Neural cell (in vitro differentiated cells): ENCODE data around the gene FHIT. TPM values are rescaled to one million over a fixed set of nuclear protein-coding genes. Genes with fewer than 3 reads are reported as not detected.

Experiments
- H2AFZ ChIP-seq: fragments of 200-600, 300-800 bp; sonication (generic), shearing (Covaris generic); 2 replicates; pipeline ENCODE4 v1.6.0; 2014; ENCODE audit warnings: low read depth, mild to moderate bottlenecking, antibody characterized with exemption, low read length, moderate library complexity
- H3F3A ChIP-seq: fragments of 200-600 bp; shearing (Covaris generic); 2 replicates; pipeline ENCODE4 v1.6.1; 2016; ENCODE audit warnings: mild to moderate bottlenecking, moderate library complexity, mixed read lengths, antibody characterized with exemption, low read length; ENCODE audit not compliant: insufficient read depth, poor library complexity, severe bottlenecking
- H3K27ac ChIP-seq: fragments of 200-600, 300-800 bp; sonication (generic), shearing (Covaris generic); 2 replicates; pipeline ENCODE4 v1.5.1; 2014; ENCODE audit warnings: mild to moderate bottlenecking, low read length, moderate library complexity
- H3K27me3 ChIP-seq: fragments of 300-800, 200-600 bp; sonication (generic), shearing (Covaris generic); 2 replicates; pipeline ENCODE4 v1.6.0; 2014; ENCODE audit warnings: mild to moderate bottlenecking, low read depth, low read length, moderate library complexity; ENCODE audit not compliant: insufficient read depth
- H3K36me3 ChIP-seq: fragments of 300-800, 200-600 bp; sonication (generic), shearing (Covaris generic); 2 replicates; pipeline ENCODE4 v1.5.1; 2014; ENCODE audit warnings: mild to moderate bottlenecking, antibody characterized with exemption, low read length, moderate library complexity; ENCODE audit not compliant: insufficient read depth
- H3K4me2 ChIP-seq: fragments of 300-800, 200-600 bp; sonication (generic), shearing (Covaris generic); 2 replicates; pipeline ENCODE4 v1.6.0; 2014; ENCODE audit warnings: mild to moderate bottlenecking, low read length
- H3K4me3 ChIP-seq: fragments of 300-800, 200-600 bp; sonication (generic), shearing (Covaris generic); 2 replicates; pipeline ENCODE4 v1.5.1; 2014; ENCODE audit warnings: mild to moderate bottlenecking, low read length, moderate library complexity
- H3K79me2 ChIP-seq: fragments of 200-600 bp; shearing (Covaris generic); replicated peaks from 2 replicates; pipeline ENCODE4 v1.6.0; 2014; ENCODE audit warnings: mild to moderate bottlenecking, low read length, moderate library complexity; ENCODE audit not compliant: insufficient read depth
- H3K9ac ChIP-seq: fragments of 300-800, 200-600 bp; sonication (generic), shearing (Covaris generic); 2 replicates; pipeline ENCODE4 v1.6.1; 2016; ENCODE audit warnings: mild to moderate bottlenecking, low read length, mixed read lengths
- H3K9me2 ChIP-seq: fragments of 200-600 bp; shearing (Covaris generic); 2 replicates; pipeline ENCODE4 v1.6.1; 2016; ENCODE audit warnings: mild to moderate bottlenecking, low read length, mixed read lengths; ENCODE audit not compliant: insufficient read depth
- H3K9me3 ChIP-seq: fragments of 200-600, 300-800 bp; sonication (generic), shearing (Covaris generic); 2 replicates; pipeline ENCODE4 v1.6.1; 2016; ENCODE audit warnings: mild to moderate bottlenecking, mixed run types, low read length, moderate library complexity, mixed read lengths
- H4K20me1 ChIP-seq: fragments of 200-600 bp; shearing (Covaris generic); 2 replicates; pipeline ENCODE4 v1.6.1; 2016; ENCODE audit warnings: mild to moderate bottlenecking, mixed run types; ENCODE audit not compliant: insufficient read depth
- CTCF ChIP-seq: fragments of 450-650 bp; IDR thresholded peaks from 2 replicates; pipeline ENCODE4 v1.5.1; 2014; ENCODE audit warnings: antibody characterized with exemption, mild to moderate bottlenecking, moderate library complexity; ENCODE audit not compliant: poor library complexity, severe bottlenecking
- EP300 ChIP-seq: fragments of 450-650 bp; conservative IDR thresholded peaks from 2 replicates; pipeline ENCODE4 v1.6.1; 2014; ENCODE audit warnings: antibody characterized with exemption, mild to moderate bottlenecking, moderate library complexity; ENCODE audit not compliant: poor library complexity, severe bottlenecking
- EZH2 ChIP-seq: fragments of 200-600, 300-800 bp; shearing (Covaris generic), sonication (generic); IDR thresholded peaks from 2 replicates; pipeline ENCODE4 v1.6.1; 2014; ENCODE audit warnings: antibody characterized with exemption, low read length, borderline replicate concordance, mild to moderate bottlenecking; ENCODE audit not compliant: insufficient read depth, poor library complexity, severe bottlenecking
- MXI1 ChIP-seq: fragments of 450-650 bp; conservative IDR thresholded peaks from 2 replicates; pipeline ENCODE4 v1.6.1; 2014; ENCODE audit warnings: antibody characterized with exemption, mild to moderate bottlenecking; ENCODE audit not compliant: poor library complexity, severe bottlenecking
- POLR2AphosphoS5 ChIP-seq: IDR thresholded peaks from 2 replicates; pipeline ENCODE4 v1.6.1; 2012
- RAD21 ChIP-seq: fragments of 450-650 bp; conservative IDR thresholded peaks from 2 replicates; pipeline ENCODE4 v1.6.1; 2014; ENCODE audit warnings: antibody characterized with exemption, mild to moderate bottlenecking, moderate library complexity
- REST ChIP-seq: IDR thresholded peaks from 2 replicates; pipeline ENCODE4 v1.6.1; 2012; ENCODE audit warnings: borderline replicate concordance
- SMC3 ChIP-seq: fragments of 450-650 bp; conservative IDR thresholded peaks from 2 replicates; pipeline ENCODE4 v1.6.1; 2014; ENCODE audit warnings: antibody characterized with exemption, mild to moderate bottlenecking, moderate library complexity; ENCODE audit not compliant: poor library complexity
- TAF1 ChIP-seq: IDR thresholded peaks from 2 replicates; pipeline ENCODE4 v1.6.1; 2012; ENCODE audit warnings: low read depth
- polyA plus RNA-seq: library from polyadenylated mRNA; depleted of rRNA; stranded (reverse); fragments of >200 nt; gene quantifications from 2 replicates; pipeline ENCODE4 v1.2.3, GENCODE V29; 2014

Gene FHIT
- polyA plus RNA-seq, 1 donor from 2014 or later: not detected

- no peak overlapping the region for H3K4me3 ChIP-seq
- no peaks in the 10 kb centered on the region for H3F3A ChIP-seq
- H3K27ac ChIP-seq: no peak overlapping the region
- H3K36me3 ChIP-seq: no peaks in the 10 kb centered on the region
- H3K4me2 ChIP-seq: no peak overlapping the region
- no peaks in the 10 kb centered on the region for H3K9me2 ChIP-seq
- no peaks in the 10 kb centered on the region for H3K27me3 ChIP-seq
- H2AFZ ChIP-seq: no peak overlapping the region
- no peaks in the 10 kb centered on the region for H3K9me3 ChIP-seq
- H4K20me1 ChIP-seq: no peaks in the 10 kb centered on the region
- TF ChIP-seq RAD21: no peak
- TF ChIP-seq EP300: no peak
- no peak for TF ChIP-seq CTCF
- TF ChIP-seq POLR2AphosphoS5: no peak
- TF ChIP-seq SMC3: no peak
- no peak overlapping the region for H3K9ac ChIP-seq
- H3K79me2 ChIP-seq: no peaks in the 10 kb centered on the region
These were observed 1117.7 kb downstream of the FHIT start for GRCh38 chr3:60133269-60134162.

- Histone ChIP-seq H3F3A (no peaks in the 10 kb centered on the region), H3K4me3 (no peak overlapping the region), H2AFZ (no peak overlapping the region), H4K20me1 (no peaks in the 10 kb centered on the region), H3K9me3 (no peaks in the 10 kb centered on the region), H3K9me2 (no peaks in the 10 kb centered on the region), H3K36me3 (no peaks in the 10 kb centered on the region), H3K79me2 (no peaks in the 10 kb centered on the region), H3K27ac (no peak overlapping the region), H3K9ac (no peak overlapping the region), H3K4me2 (no peak overlapping the region), H3K27me3 (no peaks in the 10 kb centered on the region)
- TF ChIP-seq EP300 (no peak), REST (no peak), TAF1 (no peak), SMC3 (no peak), CTCF (no peak), POLR2AphosphoS5 (no peak), EZH2 (no peak), RAD21 (no peak), MXI1 (no peak)
These were observed 1119.6 kb downstream of the FHIT start for GRCh38 chr3:60131618-60132017.
